SK-N-SH (cell line): ENCODE measurements around the gene MAPKAPK5. TPM values are rescaled to one million over a fixed set of nuclear protein-coding genes. Genes with fewer than 3 reads are reported as not detected.

Source experiments
- CTCF ChIA-PET: fragments of 300-600, 350-600 bp; formaldehyde crosslinking; extraction: SDS; loops from one replicate; lab custom pipeline; 2021; lab: Yijun Ruan, JAX
- POLR2A ChIA-PET: fragments of 350-600 bp; sonication (Branson Sonifier 250); formaldehyde crosslinking; extraction: SDS; loops from one replicate; lab custom pipeline; 2020; ENCODE audit warnings: antibody characterized with exemption, inconsistent platforms; lab: Yijun Ruan, JAX
- DNase-seq: peaks from one replicate; pipeline ENCODE4 v3.0.0; 2012
- H2AFZ ChIP-seq: fragments of 200-600 bp; sonication (generic); 2 replicates; pipeline ENCODE4 v1.8.1; 2016; ENCODE audit warnings: antibody characterized with exemption, mild to moderate bottlenecking, low read depth
- H3F3A ChIP-seq: fragments of 200-600 bp; sonication (generic); replicated peaks from 2 replicates; pipeline ENCODE3; 2016; ENCODE audit warnings: antibody characterized with exemption, mild to moderate bottlenecking; ENCODE audit not compliant: insufficient read depth
- H3K27ac ChIP-seq, 2 experiments: fragments of 200-500 bp in 1 of 2; fragments of 200-600 bp in 1 of 2; sonication (Bioruptor generic) in 1 of 2; sonication (generic), shearing (Covaris generic) in 1 of 2; 2 replicates each; pipeline versions ENCODE4 v1.5.1 to v1.6.1; 2014 to 2016; ENCODE audit warnings: low read depth in 2 of 2, inconsistent platforms in 1 of 2, low read length in 1 of 2, mild to moderate bottlenecking in 1 of 2, mixed read lengths in 1 of 2
- H3K27me3 ChIP-seq: fragments of 200-600 bp; sonication (generic), shearing (Covaris generic); 2 replicates; pipeline ENCODE4 v1.6.1; 2016; ENCODE audit warnings: mixed run types; ENCODE audit not compliant: insufficient read depth
- H3K36me3 ChIP-seq, 2 experiments: fragments of 200-500 bp in 1 of 2; fragments of 200-600 bp in 1 of 2; sonication (Bioruptor generic) in 1 of 2; sonication (generic) in 1 of 2; replicated peaks in 1 of 2; 2 replicates each; pipeline versions ENCODE3 to v1.5.1; 2014 to 2016; ENCODE audit warnings: low read length in 1 of 2, mild to moderate bottlenecking in 1 of 2; ENCODE audit not compliant: insufficient read depth in 2 of 2, control insufficient read depth in 1 of 2
- H3K4me1 ChIP-seq, 2 experiments: fragments of 200-500 bp in 1 of 2; fragments of 200-600 bp in 1 of 2; sonication (Bioruptor generic) in 1 of 2; sonication (generic), shearing (Covaris generic) in 1 of 2; 2 replicates each; pipeline versions ENCODE4 v1.5.1 to v1.6.1; 2014 to 2016; ENCODE audit warnings: low read depth in 1 of 2, low read length in 1 of 2, mixed run types in 1 of 2; ENCODE audit not compliant: insufficient read depth in 2 of 2, control insufficient read depth in 1 of 2
- H3K4me2 ChIP-seq: fragments of 200-600 bp; sonication (generic), shearing (Covaris generic); 2 replicates; pipeline ENCODE4 v1.6.1; 2017; ENCODE audit warnings: mixed run types
- H3K4me3 ChIP-seq, 2 experiments: fragments of 200-500 bp in 1 of 2; fragments of 200-600 bp in 1 of 2; sonication (Bioruptor generic) in 1 of 2; sonication (generic), shearing (Covaris generic) in 1 of 2; 2 replicates each; pipeline versions ENCODE4 v1.5.1 to v1.8.1; 2014 to 2016; ENCODE audit warnings: low read depth in 2 of 2, inconsistent platforms in 1 of 2, low read length in 1 of 2, mild to moderate bottlenecking in 1 of 2, mixed read lengths in 1 of 2, moderate library complexity in 1 of 2
- H3K79me2 ChIP-seq: fragments of 200-600 bp; sonication (generic); 2 replicates; pipeline ENCODE4 v1.8.1; 2017; ENCODE audit warnings: mild to moderate bottlenecking; ENCODE audit not compliant: insufficient read depth
- H3K9ac ChIP-seq: fragments of 200-600 bp; sonication (generic); 2 replicates; pipeline ENCODE4 v1.6.1; 2017; ENCODE audit warnings: mixed run types
- H3K9me2 ChIP-seq: fragments of 200-600 bp; sonication (generic); 2 replicates; pipeline ENCODE4 v1.6.1; 2017; ENCODE audit warnings: mixed run types
- H3K9me3 ChIP-seq: fragments of 200-600 bp; sonication (generic); 2 replicates; pipeline ENCODE4 v1.6.1; 2017; ENCODE audit warnings: mixed run types, mild to moderate bottlenecking, moderate library complexity
- H4K20me1 ChIP-seq: fragments of 200-600 bp; sonication (generic); 2 replicates; pipeline ENCODE4 v1.6.1; 2017; ENCODE audit warnings: mild to moderate bottlenecking, mixed run types; ENCODE audit not compliant: insufficient read depth
- FOXJ3 ChIP-seq: sonication (generic); formaldehyde crosslinking; IDR thresholded peaks from 2 replicates; pipeline ENCODE4 v1.5.1; 2020; ENCODE audit warnings: mild to moderate bottlenecking, missing genetic modification reagents
- MAX ChIP-seq: IDR thresholded peaks from 2 replicates; pipeline ENCODE4 v1.4.0; 2012; ENCODE audit warnings: low read depth
- NFIC ChIP-seq: IDR thresholded peaks from 2 replicates; pipeline ENCODE4 v1.4.0; 2012; ENCODE audit warnings: borderline replicate concordance
- RCOR1 ChIP-seq: fragments of 150-350 bp; IDR thresholded peaks from 2 replicates; pipeline ENCODE4 v1.6.1; 2017; ENCODE audit warnings: antibody characterized with exemption, low read length
- SIN3A ChIP-seq: IDR thresholded peaks from 2 replicates; pipeline ENCODE4 v1.6.1; 2012; ENCODE audit warnings: low read depth, mild to moderate bottlenecking, low read length, moderate library complexity, borderline replicate concordance
- TAF1 ChIP-seq: IDR thresholded peaks from 2 replicates; pipeline ENCODE4 v1.6.1; 2012; ENCODE audit warnings: low read depth, mild to moderate bottlenecking, low read length, moderate library complexity, borderline replicate concordance
- USF1 ChIP-seq: IDR thresholded peaks from 2 replicates; pipeline ENCODE4 v1.4.0; 2012; ENCODE audit warnings: low read depth, borderline replicate concordance
- USF2 ChIP-seq: fragments of 150-350 bp; IDR thresholded peaks from 2 replicates; pipeline ENCODE4 v1.6.1; 2017; ENCODE audit warnings: antibody characterized with exemption, low read length, low read depth, borderline replicate concordance
- YY1 ChIP-seq: IDR thresholded peaks from 2 replicates; pipeline ENCODE4 v1.4.0; 2012; ENCODE audit warnings: low read depth, mild to moderate bottlenecking
- WGBS: methylation state at CpG from one replicate; pipeline ENCODE4 v1.1.6; 2017; ENCODE audit warnings: low lambda C conversion rate; 5-methylcytosine and 5-hydroxymethylcytosine counted together
- polyA plus RNA-seq, 3 experiments: library from polyadenylated mRNA; depleted of rRNA; stranded (reverse); fragments of >200 nt; gene quantifications; 2 replicates each; pipeline ENCODE4 v1.2.3, GENCODE V29; 2012

MAPKAPK5 gene
- polyA plus RNA-seq, 1 of the 3 experiments (the other 2 are of a cell fraction), result 38.1 TPM

GRCh38 chr12:111858186-111858585, 16.2 kb downstream of the MAPKAPK5 start:
- Histone ChIP-seq H3K4me1 (no peaks in the 10 kb centered on the region), H3K27ac (no peak overlapping the region), H3K27me3 (no peaks in the 10 kb centered on the region), H2AFZ (no peak overlapping the region), H3K36me3 (peaks cover 0 to 25% of the 10 kb centered on the region in 2 experiments), H4K20me1 (peaks cover 11% of the 10 kb centered on the region; the same call in 1 of the 2 replicates), H3K4me3 (no peak overlapping the region), H3K9me3 (no peaks in the 10 kb centered on the region), H3K9ac (no peak overlapping the region), H3K4me2 (no peak overlapping the region), H3K79me2 (peaks cover 100% of the 10 kb centered on the region), H3F3A (peaks cover 4% of the 10 kb centered on the region), H3K9me2 (no peaks in the 10 kb centered on the region)
- ChIA-PET CTCF (no interaction called here), POLR2A (interaction anchor here (0.6 kb wide), 2 partner anchors 20 to 50 kb away, joined by 4 to 5 read pairs; no protein-coding TSS in a partner anchor)
- WGBS, result 99% methylated on average over 2 of the region's 2 CpGs
- TF ChIP-seq MAX, result no peak
- TF ChIP-seq NFIC, result no peak
- TF ChIP-seq FOXJ3 (CRISPR knock-in tag), result no peak
- no peak for DNase-seq

GRCh38 chr12:111858778-111859177, 16.8 kb downstream of the MAPKAPK5 start:
- H3K79me2 ChIP-seq, result peaks cover 100% of the 10 kb centered on the region
- WGBS, result 98% methylated on average over 7 of the region's 7 CpGs
- no peaks in the 10 kb centered on the region for H3K9me3 ChIP-seq
- POLR2A ChIA-PET, result no interaction called here
- peaks cover 13% of the 10 kb centered on the region; the same call in 1 of the 2 replicates for H4K20me1 ChIP-seq
- no peak overlapping the region for H3K27ac ChIP-seq
- CTCF ChIA-PET, result no interaction called here
- no peak overlapping the region for H3K9ac ChIP-seq
- no peak overlapping the region for H3K4me3 ChIP-seq
- H3K4me1 ChIP-seq, result no peaks in the 10 kb centered on the region
- no peak for DNase-seq
- no peaks in the 10 kb centered on the region for H3K27me3 ChIP-seq
- H3K4me2 ChIP-seq, result no peak overlapping the region
- peaks cover 0 to 24% of the 10 kb centered on the region in 2 experiments for H3K36me3 ChIP-seq
- H3K9me2 ChIP-seq, result no peaks in the 10 kb centered on the region
- H2AFZ ChIP-seq, result no peak overlapping the region
- H3F3A ChIP-seq, result peaks cover 1% of the 10 kb centered on the region
- no peak for TF ChIP-seq USF1
- no peak for TF ChIP-seq YY1
- no peak for TF ChIP-seq USF2
- TF ChIP-seq TAF1, result no peak
- no peak for TF ChIP-seq RCOR1

- ChIA-PET CTCF (no interaction called here), POLR2A (no interaction called here)
- H3K79me2 ChIP-seq, result peaks cover 55% of the 10 kb centered on the region
- H3F3A ChIP-seq, result no peaks in the 10 kb centered on the region
- no peaks in the 10 kb centered on the region for H3K9me3 ChIP-seq
- no peak for TF ChIP-seq SIN3A
- no peak overlapping the region for H2AFZ ChIP-seq
- 100% methylated on average over 1 of the region's 1 CpG for WGBS
- H3K27ac ChIP-seq, result no peak overlapping the region
- H3K4me3 ChIP-seq, result no peak overlapping the region
- no peaks in the 10 kb centered on the region for H3K9me2 ChIP-seq
- H3K9ac ChIP-seq, result no peak overlapping the region
- H4K20me1 ChIP-seq, result 0 out of 2 replicates have a peak, but pooled peaks cover 11% of the 10 kb centered on the region
- peaks cover 24 to 36% of the 10 kb centered on the region in 2 experiments for H3K36me3 ChIP-seq
- H3K4me2 ChIP-seq, result no peak overlapping the region
- DNase-seq, result no peak
- H3K27me3 ChIP-seq, result no peaks in the 10 kb centered on the region
- H3K4me1 ChIP-seq, result no peaks in the 10 kb centered on the region
Observed at GRCh38 chr12:111864913-111865312, 22.9 kb downstream of the MAPKAPK5 start.
